ENCODE measurements around the gene FARP2.

- TF ChIP-seq EGR1 (IDR thresholded peaks at IDR 0.05) (no peak), MAX (IDR thresholded peaks at IDR 0.05) (no peak), EP300 (IDR thresholded peaks at IDR 0.05; ENCODE audit: borderline replicate concordance) (no peak), TAF1 (IDR thresholded peaks at IDR 0.05; ENCODE audit: low read depth) (no peak)
These were observed 147.8 kb downstream of the FARP2 start for GRCh38 chr2:241503776-241504392.

All from Ishikawa (cell line).